MM.1S (cell line): ENCODE results near the gene MPRIP.

Experiments
- DNase-seq: peaks from one replicate; pipeline ENCODE4 v3.0.0-alpha.2; 2015
- H2AFZ ChIP-seq: fragments of 300-600 bp; sonication (generic); 2 replicates; pipeline ENCODE4 v1.6.0; 2016; ENCODE audit warnings: antibody characterized with exemption, low read length
- H3F3A ChIP-seq: fragments of 300-600 bp; sonication (generic); 2 replicates; pipeline ENCODE4 v1.6.1; 2016; ENCODE audit warnings: mild to moderate bottlenecking, antibody characterized with exemption, low read length, moderate library complexity, mixed read lengths; ENCODE audit not compliant: insufficient read depth
- H3K27ac ChIP-seq: fragments of 300-600 bp; sonication (generic); 2 replicates; pipeline ENCODE4 v1.5.1; 2016; ENCODE audit warnings: mild to moderate bottlenecking, low read length
- H3K27me3 ChIP-seq: fragments of 300-600 bp; sonication (generic); replicated peaks from 2 replicates; pipeline ENCODE4 v1.6.0; 2016; ENCODE audit warnings: low read length; ENCODE audit not compliant: insufficient read depth
- H3K36me3 ChIP-seq: fragments of 300-600 bp; sonication (generic); replicated peaks from 2 replicates; pipeline ENCODE4 v1.6.1; 2016; ENCODE audit warnings: mild to moderate bottlenecking, low read length, mixed read lengths; ENCODE audit not compliant: insufficient read depth
- H3K4me1 ChIP-seq: fragments of 300-600 bp; sonication (generic); 2 replicates; pipeline ENCODE4 v1.6.1; 2016; ENCODE audit warnings: low read length, mixed read lengths
- H3K4me2 ChIP-seq: fragments of 300-600 bp; sonication (generic); 2 replicates; pipeline ENCODE4 v1.6.0; 2016; ENCODE audit warnings: low read depth, low read length
- H3K4me3 ChIP-seq: fragments of 300-600 bp; sonication (generic); 2 replicates; pipeline ENCODE4 v1.5.1; 2016; ENCODE audit warnings: low read length, mixed read lengths
- H3K79me2 ChIP-seq: fragments of 300-600 bp; sonication (generic); 2 replicates; pipeline ENCODE4 v1.6.1; 2016; ENCODE audit warnings: mixed run types, low read length, mixed read lengths
- H3K9ac ChIP-seq: fragments of 300-600 bp; sonication (generic); 2 replicates; pipeline ENCODE4 v1.6.1; 2016; ENCODE audit warnings: low read length, mixed read lengths
- H3K9me2 ChIP-seq: fragments of 300-600 bp; sonication (generic); replicated peaks from 2 replicates; pipeline ENCODE4 v1.6.1; 2016; ENCODE audit warnings: mild to moderate bottlenecking, low read length, mixed read lengths; ENCODE audit not compliant: insufficient read depth
- H3K9me3 ChIP-seq: fragments of 300-600 bp; sonication (generic); replicated peaks from 2 replicates; pipeline ENCODE4 v1.6.1; 2016; ENCODE audit warnings: mild to moderate bottlenecking, low read length, mixed read lengths; ENCODE audit not compliant: insufficient read depth
- H4K20me1 ChIP-seq: fragments of 300-600 bp; sonication (generic); 2 replicates; pipeline ENCODE4 v1.6.1; 2016; ENCODE audit warnings: mild to moderate bottlenecking, low read length, moderate library complexity, mixed read lengths; ENCODE audit not compliant: insufficient read depth
- EZH2 ChIP-seq: fragments of 300-600 bp; sonication (generic); optimal IDR thresholded peaks from 2 replicates; pipeline ENCODE3; 2017; ENCODE audit warnings: low read depth, mild to moderate bottlenecking, antibody characterized with exemption, low read length, mixed read lengths
- EZH2phosphoT487 ChIP-seq: fragments of 300-600 bp; sonication (generic); IDR thresholded peaks from 2 replicates; pipeline ENCODE4 v1.6.1; 2018; ENCODE audit warnings: antibody characterized with exemption, low read length
- TF ChIP-seq, protein P1 (sequence below): fragments of 300-600 bp; sonication (generic); IDR thresholded peaks from 2 replicates; pipeline ENCODE4 v1.5.1; 2016; ENCODE audit warnings: antibody characterized with exemption, low read length, mixed read lengths

MPRIP gene

GRCh38 chr17:17125136-17126084 is 83.2 kb downstream of the MPRIP start:
- H3K27ac ChIP-seq: no peak overlapping the region; the same call in 1 of the 2 replicates
- no peaks in the 10 kb centered on the region; the same call in none of the 2 replicates for H4K20me1 ChIP-seq
- no peak for DNase-seq
- no peaks in the 10 kb centered on the region for H3K9me2 ChIP-seq
- no peak overlapping the region for H3K4me3 ChIP-seq
- TF ChIP-seq, protein P1, sequence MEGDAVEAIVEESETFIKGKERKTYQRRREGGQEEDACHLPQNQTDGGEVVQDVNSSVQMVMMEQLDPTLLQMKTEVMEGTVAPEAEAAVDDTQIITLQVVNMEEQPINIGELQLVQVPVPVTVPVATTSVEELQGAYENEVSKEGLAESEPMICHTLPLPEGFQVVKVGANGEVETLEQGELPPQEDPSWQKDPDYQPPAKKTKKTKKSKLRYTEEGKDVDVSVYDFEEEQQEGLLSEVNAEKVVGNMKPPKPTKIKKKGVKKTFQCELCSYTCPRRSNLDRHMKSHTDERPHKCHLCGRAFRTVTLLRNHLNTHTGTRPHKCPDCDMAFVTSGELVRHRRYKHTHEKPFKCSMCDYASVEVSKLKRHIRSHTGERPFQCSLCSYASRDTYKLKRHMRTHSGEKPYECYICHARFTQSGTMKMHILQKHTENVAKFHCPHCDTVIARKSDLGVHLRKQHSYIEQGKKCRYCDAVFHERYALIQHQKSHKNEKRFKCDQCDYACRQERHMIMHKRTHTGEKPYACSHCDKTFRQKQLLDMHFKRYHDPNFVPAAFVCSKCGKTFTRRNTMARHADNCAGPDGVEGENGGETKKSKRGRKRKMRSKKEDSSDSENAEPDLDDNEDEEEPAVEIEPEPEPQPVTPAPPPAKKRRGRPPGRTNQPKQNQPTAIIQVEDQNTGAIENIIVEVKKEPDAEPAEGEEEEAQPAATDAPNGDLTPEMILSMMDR: no peak
- no peaks in the 10 kb centered on the region for H3K36me3 ChIP-seq
- H3K4me1 ChIP-seq: peaks cover 14% of the 10 kb centered on the region
- H3K27me3 ChIP-seq: no peaks in the 10 kb centered on the region
- peaks cover 63% of the 10 kb centered on the region for H3K79me2 ChIP-seq
- no peaks in the 10 kb centered on the region for H3F3A ChIP-seq
- H3K9ac ChIP-seq: no peak overlapping the region
- no peak overlapping the region; the same call in 1 of the 2 replicates for H3K4me2 ChIP-seq
- no peaks in the 10 kb centered on the region for H3K9me3 ChIP-seq
- H2AFZ ChIP-seq: no peak overlapping the region

- Histone ChIP-seq H3K4me1 (peaks cover 14% of the 10 kb centered on the region), H3K27me3 (no peaks in the 10 kb centered on the region), H2AFZ (no peak overlapping the region), H3K9me3 (no peaks in the 10 kb centered on the region), H4K20me1 (no peaks in the 10 kb centered on the region; the same call in none of the 2 replicates), H3K9me2 (no peaks in the 10 kb centered on the region), H3K36me3 (no peaks in the 10 kb centered on the region), H3K9ac (no peak overlapping the region), H3K4me3 (no peak overlapping the region), H3K27ac (peak overlapping the region; percentile 42; the same call in 1 of the 2 replicates), H3K79me2 (peaks cover 53% of the 10 kb centered on the region), H3F3A (no peaks in the 10 kb centered on the region), H3K4me2 (no peak overlapping the region; the same call in 1 of the 2 replicates)
- TF ChIP-seq, protein P1: no peak
- TF ChIP-seq EZH2phosphoT487 (no peak), EZH2 (no peak)
- DNase-seq: no peak
Observed at GRCh38 chr17:17126131-17127110, 84.2 kb downstream of the MPRIP start.

DNA sequence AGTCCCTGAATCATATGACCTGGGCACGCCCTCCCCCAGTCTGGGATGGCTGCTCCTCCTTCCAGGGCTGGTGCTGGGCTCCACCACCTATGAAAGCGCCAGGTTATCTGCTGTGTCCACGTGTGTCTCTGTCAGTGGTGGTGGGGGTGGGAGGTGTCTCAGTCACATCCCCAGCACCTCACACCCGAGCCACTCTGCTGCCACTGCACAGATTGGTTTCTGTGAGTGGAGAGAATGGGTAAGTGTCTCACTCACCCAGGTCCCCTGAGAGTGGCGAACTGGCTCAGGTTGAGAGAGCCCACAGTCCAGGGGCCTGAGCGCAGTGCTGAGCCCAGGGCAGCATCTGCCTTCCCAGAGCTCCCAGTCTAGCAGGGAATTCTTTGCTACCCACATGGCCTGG is 84.9 kb downstream of the MPRIP start:
- peaks cover 46% of the 10 kb centered on the region for H3K79me2 ChIP-seq
- H3K27me3 ChIP-seq: no peaks in the 10 kb centered on the region
- H3F3A ChIP-seq: no peaks in the 10 kb centered on the region
- 0 out of 2 replicates have a peak overlapping the region, but pooled peaks have one; percentile 42 for H3K27ac ChIP-seq
- H3K9me2 ChIP-seq: no peaks in the 10 kb centered on the region
- H3K9me3 ChIP-seq: no peaks in the 10 kb centered on the region
- H3K4me3 ChIP-seq: no peak overlapping the region
- no peak overlapping the region for H3K4me2 ChIP-seq
- peaks cover 14% of the 10 kb centered on the region for H3K4me1 ChIP-seq
- no peak overlapping the region for H2AFZ ChIP-seq
- no peaks in the 10 kb centered on the region; the same call in none of the 2 replicates for H4K20me1 ChIP-seq
- TF ChIP-seq EZH2phosphoT487: no peak
- TF ChIP-seq, protein P1: no peak
- no peak for TF ChIP-seq EZH2
- no peak for DNase-seq
- no peaks in the 10 kb centered on the region for H3K36me3 ChIP-seq
- H3K9ac ChIP-seq: no peak overlapping the region
